ENCODE data around the gene ACTR8.

DNA sequence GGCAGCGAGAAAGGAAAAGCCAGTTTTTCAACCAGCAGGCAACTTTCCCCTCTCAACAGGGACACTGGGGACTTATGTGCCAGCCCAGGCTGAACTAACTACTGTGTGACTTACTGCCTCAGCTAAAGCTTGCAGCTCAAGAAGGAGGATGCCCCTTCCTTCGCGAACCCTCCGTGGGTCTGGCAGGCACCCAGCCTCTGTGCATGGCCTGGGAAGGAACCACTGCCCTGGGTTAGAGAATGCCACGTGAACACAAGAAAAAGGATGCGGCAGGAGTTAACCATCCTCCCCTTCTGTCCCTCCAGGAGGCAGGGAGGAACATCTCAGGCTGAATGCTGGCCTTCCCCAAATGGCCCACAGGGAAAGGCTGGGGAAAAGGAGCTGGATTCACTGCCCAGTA is 64.7 kb downstream of the ACTR8 start:
- TF ChIP-seq GATA3 (IDR thresholded peaks at IDR 0.05; ENCODE audit: low read depth, low read length) (no peak), GATA2 (IDR thresholded peaks at IDR 0.05; ENCODE audit: low read depth, low read length) (no peak)

Data from SH-SY5Y (cell line).